ENCODE results near the gene STX4. TPM values are rescaled to one million over a fixed set of nuclear protein-coding genes. Genes with fewer than 3 reads are reported as not detected.
A peak's percentile ranks its signal among the peaks of the same experiment; 100 is the strongest.

The STX4 gene
- total and polyA plus RNA-seq, 9 of the 15 experiments (the other 6 are each of a cell fraction or from before 2014, with no cell fraction given) = 3.2 to 48.0 (median 21.5) TPM

- TF ChIP-seq CHD7 (IDR thresholded peaks at IDR 0.05; ENCODE audit: low read depth, low read length) (no peak), ESRRB (CRISPR knock-in tag; IDR thresholded peaks at IDR 0.05; ENCODE audit: borderline replicate concordance) (no peak), ZNF23 (CRISPR knock-in tag; IDR thresholded peaks at IDR 0.05) (no peak), HMGN3 (IDR thresholded peaks at IDR 0.05; ENCODE audit: borderline replicate concordance, extremely low read depth, insufficient read length, low read depth, low read length) (peak; percentile 65), TRIM25 (IDR thresholded peaks at IDR 0.05; ENCODE audit: borderline replicate concordance) (no peak), SIRT6 (IDR thresholded peaks at IDR 0.05; ENCODE audit: low read depth, low read length) (no peak), TBP (optimal IDR thresholded peaks at IDR 0.05; ENCODE audit: low read depth, low read length) (peak; percentile 67), ELF1 (tag; IDR thresholded peaks at IDR 0.05) (peak; percentile 94), HNRNPH1 (optimal IDR thresholded peaks at IDR 0.05; ENCODE audit: low read depth, low read length) (no peak), ESRRA (IDR thresholded peaks at IDR 0.05; ENCODE audit: borderline replicate concordance, low read depth) (no peak; the same call in none of the 2 replicates), ID3 (CRISPR knock-in tag; IDR thresholded peaks at IDR 0.05) (no peak), ID3 (tag; IDR thresholded peaks at IDR 0.05) (no peak), ZNF586 (CRISPR knock-in tag; conservative IDR thresholded peaks at IDR 0.05) (no peak)
These were observed 40.8 kb downstream of the STX4 start, which contains the start of the genes ZNF646 and ZNF668 (continued) for GRCh38 chr16:31073970-31074813.

All from K562 (cell line).